Dedifferentiated amniotic fluid mesenchymal stem cell (primary cell): Measurements from ENCODE around the gene DBF4.
"Not testable (repeated sequence)": the region's sequence is repeated elsewhere in the genome, so short reads cannot be mapped to it uniquely, and the experiment has no call there.

Source experiments
- DNase-seq: peaks from one replicate; pipeline ENCODE4 v3.0.0-alpha.2; 2016; ENCODE audit errors: extremely low spot score

The DBF4 gene

GRCh38 chr7:87882151-87882937 lies 6.1 kb downstream of the DBF4 start:
- DNase-seq: no peak

GRCh38 chr7:87885018-87885417 lies 8.7 kb downstream of the DBF4 start:
- no peak for DNase-seq

GRCh38 chr7:87886875-87887274 lies 10.6 kb downstream of the DBF4 start:
- DNase-seq: peak; percentile 70

DNA sequence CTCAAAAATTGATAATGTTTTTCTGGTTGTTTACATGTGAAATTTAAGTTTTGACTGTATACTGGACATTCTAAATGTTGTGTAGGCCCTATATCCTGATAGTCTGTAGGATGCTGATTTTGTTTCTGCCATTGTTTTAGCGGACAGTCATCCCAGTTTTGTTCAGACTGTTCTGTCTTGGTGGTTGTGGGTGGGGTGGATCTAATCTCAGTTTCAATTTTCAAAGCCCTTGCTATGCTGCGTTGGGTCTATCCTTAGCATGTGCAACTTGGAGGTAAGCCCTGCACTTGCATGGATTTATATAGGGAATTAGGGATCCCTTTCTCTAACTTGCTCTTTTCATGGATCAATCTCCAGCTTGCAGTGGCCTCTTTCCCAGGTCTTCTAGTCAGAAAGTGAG lies 19.1 kb downstream of the DBF4 start:
- no peak for DNase-seq

GRCh38 chr7:87899255-87899654 lies 23.0 kb downstream of the DBF4 start:
- no peak for DNase-seq

GRCh38 chr7:87907136-87907906 lies 31.0 kb downstream of the DBF4 start:
- DNase-seq: not testable (repeated sequence)

GRCh38 chr7:87908814-87909213 lies 32.5 kb downstream of the DBF4 start:
- DNase-seq: not testable (repeated sequence)

DNA sequence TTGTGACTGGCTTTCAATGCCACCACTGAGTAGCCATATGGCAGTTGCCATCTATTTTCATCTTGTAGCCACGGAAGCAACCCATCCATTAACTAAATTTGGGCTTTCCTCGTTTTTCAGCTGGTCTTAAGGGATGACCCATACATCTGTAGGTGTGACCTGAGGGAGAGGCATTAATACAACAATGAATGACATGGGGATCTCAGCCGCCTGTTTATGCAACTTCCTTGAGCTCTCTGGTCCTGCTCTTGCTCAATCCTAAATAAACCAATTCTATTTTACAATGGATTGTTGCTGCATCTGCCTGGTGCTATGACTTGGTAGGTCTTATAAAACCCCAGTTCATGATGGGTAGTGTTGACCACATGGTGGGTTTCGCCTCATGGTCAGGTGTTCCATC lies 35.8 kb downstream of the DBF4 start:
- no peak for DNase-seq

GRCh38 chr7:87918740-87919139 lies 42.4 kb downstream of the DBF4 start:
- no peak for DNase-seq

DNA sequence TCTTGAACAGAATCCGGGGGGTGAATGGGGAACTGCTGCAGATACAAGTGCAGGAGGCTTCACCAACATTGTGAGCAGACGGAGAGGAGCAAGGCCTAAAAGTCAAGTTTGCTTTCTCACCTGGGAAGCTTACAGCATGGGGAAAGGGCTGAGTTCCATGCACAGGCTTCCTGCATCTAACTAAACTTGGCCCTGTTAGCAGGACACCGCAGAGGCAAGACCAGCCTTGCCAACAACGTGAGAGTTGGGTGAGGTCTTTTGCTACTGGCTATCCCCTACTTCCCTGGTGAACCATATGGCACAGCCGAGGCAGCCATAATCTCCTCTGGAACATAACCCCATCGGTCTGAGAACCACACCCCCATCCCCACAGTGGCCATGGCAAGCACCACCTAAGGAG lies 43.6 kb downstream of the DBF4 start:
- DNase-seq: no peak

DNA sequence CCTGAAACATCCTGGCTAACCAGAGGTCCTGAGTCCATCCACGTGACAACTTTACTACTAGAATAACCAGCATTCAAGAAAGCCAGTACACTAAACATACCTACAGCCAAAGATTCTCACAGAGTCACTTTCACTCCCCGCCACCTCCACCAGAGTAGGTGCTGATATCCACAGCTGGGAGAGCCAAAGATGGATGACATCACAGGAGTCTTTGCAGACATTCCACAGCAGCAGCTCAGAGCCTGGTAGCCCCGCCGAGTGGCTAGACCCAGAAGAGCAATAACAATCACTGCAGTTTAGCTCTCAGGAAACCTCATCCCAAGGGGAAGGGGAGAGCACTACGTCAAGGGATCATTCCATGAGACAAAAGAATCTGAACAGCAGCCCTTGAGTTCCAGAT lies 44.3 kb downstream of the DBF4 start:
- no peak for DNase-seq

DNA sequence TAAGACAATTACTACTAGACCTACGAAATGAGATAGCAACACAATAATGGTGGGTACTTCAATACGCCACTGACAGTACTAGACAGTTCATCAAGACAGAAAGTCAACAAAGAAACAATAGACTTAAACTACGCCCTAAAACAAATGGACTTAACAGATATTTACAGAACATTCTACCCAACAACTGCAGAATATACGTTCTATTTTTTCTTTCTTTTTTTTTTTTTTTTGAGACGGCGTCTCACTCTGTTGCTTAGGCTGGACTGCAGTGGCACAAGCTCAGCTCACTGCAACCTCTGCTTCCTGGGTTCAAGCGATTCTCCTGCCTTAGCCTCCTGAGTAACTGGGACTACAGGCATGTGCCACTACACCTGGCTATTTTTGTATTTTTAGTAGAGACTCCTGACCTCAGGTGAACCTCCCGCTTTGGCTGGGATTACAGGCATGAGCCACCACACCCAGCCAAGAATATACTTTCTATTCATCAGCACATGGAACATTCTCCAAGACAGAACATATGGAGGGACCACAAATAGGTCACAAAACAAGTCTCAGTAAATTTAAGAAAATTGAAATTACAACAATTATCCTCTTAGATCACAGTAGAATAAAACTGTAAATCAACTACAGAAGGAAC lies 46.6 kb downstream of the DBF4 start:
- DNase-seq: not testable (repeated sequence)

DNA sequence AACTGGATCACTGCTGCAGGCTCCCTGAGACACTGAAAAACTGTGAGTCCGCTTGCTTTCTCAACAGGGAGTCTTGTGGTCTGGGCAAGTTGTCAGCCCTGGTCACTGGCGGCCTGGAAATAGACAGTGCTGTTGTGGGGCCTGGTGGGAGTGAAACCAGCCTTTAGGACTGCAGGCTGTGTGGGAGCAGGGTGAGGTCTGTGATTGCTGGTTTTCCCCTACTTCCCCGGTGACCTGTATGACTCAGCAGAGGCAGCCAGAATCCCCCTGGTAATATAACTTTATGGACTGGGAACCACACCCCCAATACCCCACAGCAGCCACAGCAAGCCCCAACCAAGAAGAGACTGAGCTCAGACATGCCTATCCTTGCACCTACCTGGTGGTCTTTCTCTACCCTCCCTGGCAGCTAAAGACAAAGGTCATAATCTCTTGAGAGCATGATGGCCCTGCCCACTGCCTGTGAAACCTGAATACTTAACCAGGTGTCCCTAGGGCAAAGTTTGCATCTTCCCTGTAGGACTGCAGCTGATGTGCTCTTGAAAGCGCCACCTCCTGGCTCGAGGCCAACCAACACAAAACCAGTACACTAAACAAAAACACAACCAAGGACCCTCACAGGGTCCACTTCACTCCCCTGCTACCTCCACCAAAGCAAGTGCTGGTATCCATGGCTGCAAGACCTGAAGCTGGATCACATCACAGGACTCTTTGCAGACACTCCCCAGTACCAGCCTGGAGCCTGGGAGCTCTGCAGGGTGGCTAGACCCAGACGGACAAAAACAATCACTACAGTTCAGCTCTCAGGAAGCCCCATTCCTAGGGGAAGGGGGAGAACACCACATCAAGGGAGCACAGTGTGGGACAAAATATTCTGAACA lies 50.5 kb downstream of the DBF4 start:
- DNase-seq: no peak

DNA sequence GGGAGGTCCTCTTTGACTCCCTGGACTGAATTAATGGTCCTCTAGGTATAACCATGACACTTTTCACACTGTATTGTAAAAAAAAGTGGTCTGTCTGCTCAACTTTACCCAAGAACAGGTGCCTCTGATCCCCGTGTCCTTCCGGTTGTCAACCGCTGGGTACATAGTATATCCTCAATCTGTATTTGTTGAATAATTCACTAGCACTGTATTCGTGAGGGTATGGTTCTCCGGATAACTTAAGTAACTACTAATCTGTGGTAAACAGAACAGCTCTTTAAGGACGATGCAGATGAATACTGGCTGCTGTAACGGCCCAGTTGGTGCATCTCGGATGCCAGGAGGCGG lies 57.3 kb downstream of the DBF4 start:
- no peak for DNase-seq

- peak; percentile 68 for DNase-seq
Measured at GRCh38 chr7:87933953-87934698, 57.8 kb downstream of the DBF4 start, which contains the start of gene ADAM22. Gene ADAM22, plus strand, starts transcription at chr7:87934251. Its CDS starts 215 bp downstream, at chr7:87934466.

GRCh38 chr7:87934699-87935383 lies 58.5 kb downstream of the DBF4 start:
- DNase-seq: no peak

- DNase-seq: no peak
Measured at GRCh38 chr7:87935384-87935706, 59.1 kb downstream of the DBF4 start.

DNA sequence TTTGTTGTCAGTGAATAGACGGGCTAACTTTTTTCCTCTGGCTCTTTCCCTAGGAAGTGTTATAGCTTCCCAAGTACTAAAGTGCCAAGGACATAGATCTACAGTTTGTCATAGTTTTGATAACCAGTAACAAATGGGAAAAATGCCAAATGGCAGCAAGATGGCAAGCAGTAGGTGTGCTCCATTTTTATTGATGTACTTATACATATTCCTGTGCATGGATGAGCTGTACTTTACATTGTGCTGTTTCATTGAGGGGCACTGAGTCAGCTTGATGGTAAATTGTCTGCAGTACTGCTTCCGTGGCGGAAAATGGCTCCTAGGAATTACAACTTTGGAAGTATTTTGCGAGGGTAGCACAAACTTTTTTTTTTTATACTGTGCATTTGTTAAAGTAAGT lies 64.8 kb downstream of the DBF4 start:
- DNase-seq: no peak

DNA sequence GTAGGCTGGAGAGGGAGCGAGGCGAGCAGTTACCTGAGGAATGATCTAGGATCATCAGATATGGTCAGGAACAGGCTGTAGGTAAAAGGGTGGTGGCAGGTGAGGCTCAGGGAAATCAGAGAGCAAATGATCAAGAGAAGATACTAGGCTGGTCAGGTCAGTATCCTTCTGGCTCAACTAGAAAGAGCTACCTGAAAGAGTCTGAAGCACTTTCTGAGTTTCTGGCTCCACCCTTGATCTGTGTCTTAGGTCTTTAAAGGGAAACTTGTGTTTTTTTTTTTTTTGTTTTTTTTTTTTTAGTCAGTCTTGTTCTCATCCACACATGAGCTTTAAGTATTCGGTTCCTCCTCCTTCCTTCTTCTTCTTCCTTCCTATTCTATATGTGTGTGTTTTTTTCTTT lies 68.3 kb downstream of the DBF4 start:
- DNase-seq: no peak

- not testable (repeated sequence) for DNase-seq
Measured at GRCh38 chr7:87945926-87946325, 69.6 kb downstream of the DBF4 start.

- no peak for DNase-seq
Measured at GRCh38 chr7:87948371-87948770, 72.1 kb downstream of the DBF4 start.
